ENCODE measurements around the gene ICE2. TPM values are rescaled to one million over a fixed set of nuclear protein-coding genes. Genes with fewer than 3 reads are reported as not detected.

The ICE2 gene
- total RNA-seq, 1 donor from 2014 or later, result 42.2 TPM

GRCh38 chr15:60519218-60519617 lies 40.3 kb upstream of the ICE2 start:
- no peak overlapping the region for H3K27ac Mint-ChIP-seq (ENCODE audit: unreplicated experiment)
- no peak for TF ChIP-seq CTCF (IDR thresholded peaks at IDR 0.05; ENCODE audit: unreplicated experiment)
- no peak overlapping the region for H3K4me3 Mint-ChIP-seq (ENCODE audit: unreplicated experiment)
- no peaks in the 10 kb centered on the region for H3K36me3 Mint-ChIP-seq (ENCODE audit: low read depth, unreplicated experiment)
- DNase-seq (ENCODE audit: low spot score), result no peak
- peaks cover 5% of the 10 kb centered on the region for H3K27me3 Mint-ChIP-seq (ENCODE audit: unreplicated experiment)
- H3K9me3 Mint-ChIP-seq (ENCODE audit: unreplicated experiment), result no peaks in the 10 kb centered on the region
- H3K4me1 Mint-ChIP-seq (ENCODE audit: unreplicated experiment), result peaks cover 20% of the 10 kb centered on the region

- no peaks in the 10 kb centered on the region for H3K9me3 Mint-ChIP-seq (ENCODE audit: unreplicated experiment)
Observed at GRCh38 chr15:60518511-60518910, 39.6 kb upstream of the ICE2 start.

GRCh38 chr15:60514261-60514881 lies 35.4 kb upstream of the ICE2 start:
- no peak for TF ChIP-seq CTCF (IDR thresholded peaks at IDR 0.05; ENCODE audit: unreplicated experiment)
- Mint-ChIP-seq H3K27ac (ENCODE audit: unreplicated experiment) (no peak overlapping the region), H3K4me3 (ENCODE audit: unreplicated experiment) (no peak overlapping the region), H3K4me1 (ENCODE audit: unreplicated experiment) (peaks cover 9% of the 10 kb centered on the region), H3K36me3 (ENCODE audit: low read depth, unreplicated experiment) (peaks cover 15% of the 10 kb centered on the region), H3K9me3 (ENCODE audit: unreplicated experiment) (no peaks in the 10 kb centered on the region), H3K27me3 (ENCODE audit: unreplicated experiment) (peaks cover 7% of the 10 kb centered on the region)
- no peak for DNase-seq (ENCODE audit: low spot score)

More at GRCh38 chr15:60518511-60518910, 39.6 kb upstream of the ICE2 start:
- Mint-ChIP-seq H3K27ac (ENCODE audit: unreplicated experiment) (no peak overlapping the region), H3K27me3 (ENCODE audit: unreplicated experiment) (peaks cover 5% of the 10 kb centered on the region), H3K36me3 (ENCODE audit: low read depth, unreplicated experiment) (peaks cover 3% of the 10 kb centered on the region), H3K4me1 (ENCODE audit: unreplicated experiment) (peaks cover 20% of the 10 kb centered on the region), H3K4me3 (ENCODE audit: unreplicated experiment) (no peak overlapping the region)
- no peak for TF ChIP-seq CTCF (IDR thresholded peaks at IDR 0.05; ENCODE audit: unreplicated experiment)
- DNase-seq (ENCODE audit: low spot score), result no peak

- peaks cover 8% of the 10 kb centered on the region for H3K4me1 Mint-ChIP-seq (ENCODE audit: unreplicated experiment)
- no peaks in the 10 kb centered on the region for H3K9me3 Mint-ChIP-seq (ENCODE audit: unreplicated experiment)
- peaks cover 7% of the 10 kb centered on the region for H3K27me3 Mint-ChIP-seq (ENCODE audit: unreplicated experiment)
- peaks cover 15% of the 10 kb centered on the region for H3K36me3 Mint-ChIP-seq (ENCODE audit: low read depth, unreplicated experiment)
- no peak overlapping the region for H3K4me3 Mint-ChIP-seq (ENCODE audit: unreplicated experiment)
- TF ChIP-seq CTCF (IDR thresholded peaks at IDR 0.05; ENCODE audit: unreplicated experiment), result no peak
- DNase-seq (ENCODE audit: low spot score), result no peak
- H3K27ac Mint-ChIP-seq (ENCODE audit: unreplicated experiment), result no peak overlapping the region
Observed at GRCh38 chr15:60513676-60514075, 34.7 kb upstream of the ICE2 start.

GRCh38 chr15:60512937-60513336 lies 34.0 kb upstream of the ICE2 start:
- Mint-ChIP-seq H3K27ac (ENCODE audit: unreplicated experiment) (no peak overlapping the region), H3K4me3 (ENCODE audit: unreplicated experiment) (no peak overlapping the region), H3K9me3 (ENCODE audit: unreplicated experiment) (no peaks in the 10 kb centered on the region), H3K4me1 (ENCODE audit: unreplicated experiment) (peaks cover 3% of the 10 kb centered on the region), H3K27me3 (ENCODE audit: unreplicated experiment) (peaks cover 4% of the 10 kb centered on the region), H3K36me3 (ENCODE audit: low read depth, unreplicated experiment) (peaks cover 15% of the 10 kb centered on the region)
- DNase-seq (ENCODE audit: low spot score), result no peak
- TF ChIP-seq CTCF (IDR thresholded peaks at IDR 0.05; ENCODE audit: unreplicated experiment), result no peak

Data from endothelial cell (in vitro differentiated cells).